Calu3 (cell line): ENCODE results near the gene SLIT3. TPM values are rescaled to one million over a fixed set of nuclear protein-coding genes. Genes with fewer than 3 reads are reported as not detected.
A peak's percentile ranks its signal among the peaks of the same experiment; 100 is the strongest.
"Not testable (repeated sequence)": the region's sequence is repeated elsewhere in the genome, so short reads cannot be mapped to it uniquely, and the experiment has no call there.

Source experiments
- BruUV-seq: library from RNA; stranded (reverse); fragments of 400-500 nt; replicated peaks from 2 replicates; lab custom pipeline; 2021; lab: Mats Ljungman, UMichigan
- CTCF ChIA-PET: fragments of 300-600 bp; sonication (Branson Sonifier 250); formaldehyde crosslinking; loops from one replicate; lab custom pipeline; 2022; ENCODE audit warnings: antibody characterized with exemption; lab: Charles Lee
- DNase-seq: peaks from one replicate; pipeline ENCODE4 v3.0.0; 2022
- H3K27ac Mint-ChIP-seq: one replicate; pipeline ENCODE4 v1.8.0; 2022; ENCODE audit warnings: mixed read lengths; ENCODE audit not compliant: unreplicated experiment
- H3K27me3 Mint-ChIP-seq: one replicate; pipeline ENCODE4 v1.8.0; 2022; ENCODE audit warnings: mixed read lengths; ENCODE audit not compliant: unreplicated experiment
- H3K36me3 Mint-ChIP-seq: one replicate; pipeline ENCODE4 v1.8.0; 2022; ENCODE audit warnings: mild to moderate bottlenecking, moderate library complexity, mixed read lengths; ENCODE audit not compliant: insufficient read depth, unreplicated experiment
- H3K4me1 Mint-ChIP-seq: one replicate; pipeline ENCODE4 v1.8.0; 2022; ENCODE audit warnings: mild to moderate bottlenecking, low read depth, mixed read lengths; ENCODE audit not compliant: unreplicated experiment
- H3K4me3 Mint-ChIP-seq: one replicate; pipeline ENCODE4 v1.8.0; 2022; ENCODE audit warnings: mild to moderate bottlenecking, low read depth, moderate library complexity, mixed read lengths; ENCODE audit not compliant: unreplicated experiment
- H3K9me3 Mint-ChIP-seq: one replicate; pipeline ENCODE4 v1.8.0; 2022; ENCODE audit warnings: low read depth, mixed read lengths; ENCODE audit not compliant: unreplicated experiment
- CTCF ChIP-seq: fragments of 200-600 bp; IDR thresholded peaks from one replicate; pipeline ENCODE4 v1.8.0; 2022; ENCODE audit warnings: antibody characterized with exemption; ENCODE audit not compliant: unreplicated experiment
- intact Hi-C: fragments of 100-400 bp; cut with micrococcal nuclease; formaldehyde crosslinking; loops from one replicate; pipeline ENCODE4 v1.10.0; 2022; ENCODE audit not compliant: unreplicated experiment
- total RNA-seq: library from RNA; stranded (reverse); gene quantifications from 2 replicates; pipeline ENCODE4 v1.2.3, GENCODE V29; 2022

The SLIT3 gene
- total RNA-seq, 1 experiment from 2014 or later, result not detected

DNA sequence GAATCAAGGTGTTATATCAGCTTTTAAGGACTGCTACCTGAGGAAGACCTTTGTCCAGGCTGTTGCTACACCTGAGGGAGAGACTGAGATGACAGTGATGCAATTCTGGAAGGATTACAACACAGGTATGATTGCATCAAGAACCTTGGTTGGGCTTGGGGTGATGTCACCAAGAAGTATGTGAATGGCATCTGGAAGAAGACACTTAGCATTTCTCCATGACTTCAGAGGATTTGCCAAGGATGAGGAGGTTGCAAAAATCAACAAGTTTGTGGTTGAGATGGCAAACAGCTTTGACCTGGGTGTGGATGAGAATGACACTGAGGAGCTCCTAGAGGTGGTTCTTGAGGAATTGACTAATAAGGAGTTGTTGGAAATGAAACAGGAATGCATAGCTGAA is 653.9 kb downstream of the SLIT3 start:
- no peak overlapping the region for H3K27ac Mint-ChIP-seq
- DNase-seq, result peak; percentile 30
- no peaks in the 10 kb centered on the region for H3K36me3 Mint-ChIP-seq
- intact Hi-C loops, result no loop called here
- H3K4me3 Mint-ChIP-seq, result no peak overlapping the region
- H3K4me1 Mint-ChIP-seq, result peaks cover 15% of the 10 kb centered on the region
- no peaks in the 10 kb centered on the region for H3K27me3 Mint-ChIP-seq
- no peak for TF ChIP-seq CTCF
- H3K9me3 Mint-ChIP-seq, result no peaks in the 10 kb centered on the region
- CTCF ChIA-PET, result no interaction called here
- BruUV-seq, result no TSS peak

DNA sequence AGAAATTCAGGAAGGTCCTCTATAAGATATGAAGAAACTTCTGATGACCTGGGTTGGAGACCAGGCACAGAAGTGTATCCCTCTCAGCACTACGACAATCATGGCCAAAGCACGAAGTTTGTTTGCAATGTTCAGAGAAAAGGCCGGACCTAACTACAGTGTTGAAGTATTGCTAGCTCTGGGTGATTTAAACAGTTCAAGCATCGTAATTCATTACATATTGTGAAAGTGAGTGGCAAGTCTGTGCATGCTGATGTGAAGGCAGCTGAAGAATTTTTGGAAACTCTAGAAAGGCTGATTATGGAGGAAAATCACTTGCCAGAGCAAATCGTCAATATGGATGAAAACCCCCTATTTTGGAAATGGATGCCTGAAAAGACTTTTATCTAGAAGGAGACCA is 654.6 kb downstream of the SLIT3 start:
- BruUV-seq, result no TSS peak
- TF ChIP-seq CTCF, result no peak
- Mint-ChIP-seq H3K27me3 (no peaks in the 10 kb centered on the region), H3K27ac (no peak overlapping the region), H3K36me3 (no peaks in the 10 kb centered on the region), H3K9me3 (no peaks in the 10 kb centered on the region), H3K4me3 (no peak overlapping the region), H3K4me1 (peaks cover 11% of the 10 kb centered on the region)
- CTCF ChIA-PET, result no interaction called here
- intact Hi-C loops, result no loop called here
- DNase-seq, result no peak

DNA sequence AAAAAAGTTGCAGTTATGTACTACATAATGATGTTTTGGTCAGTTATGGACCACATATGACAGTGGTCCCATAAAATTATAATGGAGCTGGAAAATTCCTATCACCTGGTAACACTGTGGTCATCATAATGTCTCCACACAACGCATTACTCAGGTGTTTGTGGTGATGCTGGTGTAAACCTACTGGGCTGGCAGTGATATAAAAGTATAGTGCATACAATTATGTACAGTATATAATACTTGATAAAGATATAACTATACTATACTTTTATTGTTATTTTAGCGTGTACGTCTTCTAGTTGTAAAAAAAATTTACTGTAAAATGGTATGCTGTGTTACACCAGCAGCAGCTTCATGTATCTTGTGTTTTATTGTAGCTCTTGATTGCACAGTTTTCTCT is 655.7 kb downstream of the SLIT3 start:
- Mint-ChIP-seq H3K4me1 (peaks cover 11% of the 10 kb centered on the region), H3K27ac (no peak overlapping the region), H3K36me3 (no peaks in the 10 kb centered on the region), H3K4me3 (no peak overlapping the region), H3K9me3 (no peaks in the 10 kb centered on the region), H3K27me3 (no peaks in the 10 kb centered on the region)
- CTCF ChIA-PET, result no interaction called here
- BruUV-seq, result no TSS peak
- TF ChIP-seq CTCF, result no peak
- DNase-seq, result no peak
- intact Hi-C loops, result no loop called here

- H3K27ac Mint-ChIP-seq, result no peak overlapping the region
- no peak for DNase-seq
- intact Hi-C loops, result no loop called here
- no peaks in the 10 kb centered on the region for H3K27me3 Mint-ChIP-seq
- BruUV-seq, result no TSS peak
- CTCF ChIA-PET, result no interaction called here
- TF ChIP-seq CTCF, result no peak
- H3K9me3 Mint-ChIP-seq, result no peaks in the 10 kb centered on the region
- H3K4me3 Mint-ChIP-seq, result no peak overlapping the region
- peaks cover 5% of the 10 kb centered on the region for H3K4me1 Mint-ChIP-seq
- H3K36me3 Mint-ChIP-seq, result no peaks in the 10 kb centered on the region
These were observed 658.9 kb downstream of the SLIT3 start for GRCh38 chr5:168642019-168642418.

- CTCF ChIA-PET, result interaction anchor here (0.7 kb wide), 1 partner anchor 55 kb away, joined by 5 read pairs; no protein-coding TSS in a partner anchor
- H3K9me3 Mint-ChIP-seq, H3K27me3 Mint-ChIP-seq, DNase-seq, H3K4me1 Mint-ChIP-seq, intact Hi-C loops, H3K4me3 Mint-ChIP-seq, H3K36me3 Mint-ChIP-seq, H3K27ac Mint-ChIP-seq, BruUV-seq: not testable (repeated sequence)
These were observed 662.1 kb downstream of the SLIT3 start for GRCh38 chr5:168638846-168639245.
